Measurements from ENCODE around the gene ITGAV.

DNA sequence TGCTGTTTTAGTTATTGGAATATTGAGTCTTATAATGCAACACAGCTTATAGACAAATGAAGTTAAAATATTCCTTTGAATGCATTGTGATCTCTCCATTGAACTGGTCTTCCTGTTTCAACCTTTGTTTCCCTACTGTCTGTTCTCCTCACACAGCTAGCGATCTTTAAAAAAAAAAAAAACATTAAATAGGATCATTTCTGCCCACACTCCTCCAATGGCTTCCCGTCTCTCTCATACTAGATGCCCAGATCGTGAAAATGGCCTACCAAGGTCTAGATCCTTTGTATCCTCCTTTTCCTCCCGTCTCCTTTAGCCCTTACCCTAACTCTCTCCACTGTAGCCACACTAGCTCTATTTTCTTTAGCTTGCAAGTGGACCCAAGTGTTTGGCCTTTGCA is 106.4 kb downstream of the ITGAV start:
- TF ChIP-seq EZH2 (IDR thresholded peaks at IDR 0.05) = no peak
- TF ChIP-seq, protein P1, sequence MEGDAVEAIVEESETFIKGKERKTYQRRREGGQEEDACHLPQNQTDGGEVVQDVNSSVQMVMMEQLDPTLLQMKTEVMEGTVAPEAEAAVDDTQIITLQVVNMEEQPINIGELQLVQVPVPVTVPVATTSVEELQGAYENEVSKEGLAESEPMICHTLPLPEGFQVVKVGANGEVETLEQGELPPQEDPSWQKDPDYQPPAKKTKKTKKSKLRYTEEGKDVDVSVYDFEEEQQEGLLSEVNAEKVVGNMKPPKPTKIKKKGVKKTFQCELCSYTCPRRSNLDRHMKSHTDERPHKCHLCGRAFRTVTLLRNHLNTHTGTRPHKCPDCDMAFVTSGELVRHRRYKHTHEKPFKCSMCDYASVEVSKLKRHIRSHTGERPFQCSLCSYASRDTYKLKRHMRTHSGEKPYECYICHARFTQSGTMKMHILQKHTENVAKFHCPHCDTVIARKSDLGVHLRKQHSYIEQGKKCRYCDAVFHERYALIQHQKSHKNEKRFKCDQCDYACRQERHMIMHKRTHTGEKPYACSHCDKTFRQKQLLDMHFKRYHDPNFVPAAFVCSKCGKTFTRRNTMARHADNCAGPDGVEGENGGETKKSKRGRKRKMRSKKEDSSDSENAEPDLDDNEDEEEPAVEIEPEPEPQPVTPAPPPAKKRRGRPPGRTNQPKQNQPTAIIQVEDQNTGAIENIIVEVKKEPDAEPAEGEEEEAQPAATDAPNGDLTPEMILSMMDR (IDR thresholded peaks at IDR 0.05) = no peak
